Transverse colon (tissue), 4 donors: ENCODE measurements around the gene PLCH1. TPM values are rescaled to one million over a fixed set of nuclear protein-coding genes. Genes with fewer than 3 reads are reported as not detected.

Experiments
- DNase-seq: peaks from one replicate; pipeline ENCODE4 v3.0.0-alpha.2; 2019
- H3K27ac ChIP-seq, 4 donors: fragments of 200-600 bp; sonication (generic); 2 replicates each; pipeline ENCODE4 v1.5.1; 2016 to 2018; ENCODE audit warnings: inconsistent platforms in 4 of 4
- H3K27me3 ChIP-seq: fragments of 200-600 bp; sonication (generic); 2 replicates; pipeline ENCODE4 v1.5.1; 2017; ENCODE audit warnings: inconsistent platforms
- H3K36me3 ChIP-seq, 4 donors: fragments of 200-600 bp; sonication (generic); 2 replicates each; pipeline ENCODE4 v1.5.1; 2017 to 2019; ENCODE audit warnings: inconsistent platforms in 4 of 4
- H3K4me1 ChIP-seq, 4 donors: fragments of 200-600 bp; sonication (generic); 2 replicates each; pipeline ENCODE4 v1.5.1; 2017 to 2020; ENCODE audit warnings: inconsistent platforms in 4 of 4
- H3K4me3 ChIP-seq, 4 donors: fragments of 200-600 bp; sonication (generic); 1 replicate in 1 of 4; 2 replicates in 3 of 4; pipeline versions ENCODE4 v1.5.1 to v1.6.1; 2017 to 2019; ENCODE audit warnings: inconsistent platforms in 4 of 4
- H3K9me3 ChIP-seq, 2 donors: fragments of 200-600 bp; sonication (generic); 2 replicates each; pipeline ENCODE4 v1.5.1; 2017 to 2019; ENCODE audit warnings: inconsistent platforms in 2 of 2
- CTCF ChIP-seq, 5 experiments: fragments of 200-600 bp in 3 of 5; fragments of 450-650 bp in 2 of 5; sonication (generic) in 3 of 5; IDR thresholded peaks; 1 replicate in 2 of 5; 2 replicates in 3 of 5; pipeline ENCODE4 v1.5.1; 2016 to 2017; ENCODE audit warnings: antibody characterized with exemption in 5 of 5, inconsistent platforms in 3 of 5, mild to moderate bottlenecking in 2 of 5, moderate library complexity in 1 of 5
- EP300 ChIP-seq: sonication (generic); formaldehyde crosslinking; IDR thresholded peaks from one replicate; pipeline ENCODE4 v1.6.1; 2017; ENCODE audit warnings: antibody characterized with exemption, low read depth
- POLR2A ChIP-seq: fragments of 450-650 bp; IDR thresholded peaks from one replicate; pipeline ENCODE4 v1.6.1; 2016; ENCODE audit warnings: antibody characterized with exemption, mild to moderate bottlenecking, moderate library complexity
- POLR2AphosphoS5 ChIP-seq, 3 donors: sonication (generic); formaldehyde crosslinking; IDR thresholded peaks; one replicate each; pipeline ENCODE4 v1.6.1; 2016; ENCODE audit warnings: antibody characterized with exemption in 3 of 3
- WGBS, 2 donors: methylation state at CpG; one replicate each; pipeline ENCODE4 v1.1.5; 2018; ENCODE audit warnings: low coverage in 1 of 2; 5-methylcytosine and 5-hydroxymethylcytosine counted together
- in situ Hi-C, 4 donors: fragments of 200-750 bp; cut with MboI; loops; one replicate each; pipeline versions ENCODE4 v1.15.0 to v1.15.1; 2017; ENCODE audit warnings: low sequenced_read_pairs in 3 of 4, low pct_ligation_motif_present in 1 of 4, low pct_unique_long_range_greater_than_20kb in 1 of 4
- intact Hi-C: fragments of 100-400 bp; cut with DNase I; formaldehyde crosslinking; loops from one replicate; pipeline ENCODE4 v1.15.1; 2023; ENCODE audit warnings: low total_unique reads
- total RNA-seq, 4 donors: library from RNA; depleted of rRNA; stranded (reverse); fragments of >200 nt; gene quantifications; one replicate each; pipeline ENCODE4 v1.1.0, GENCODE V29; 2016

The PLCH1 gene
- total RNA-seq, 4 donors from 2014 or later: 8.2 to 33.4 (median 8.5) TPM

GRCh38 chr3:155331078-155331477 is 413.8 kb downstream of the PLCH1 start:
- no peak for DNase-seq
- Histone ChIP-seq H3K9me3 (no peaks in the 10 kb centered on the region), H3K4me3 (no peak overlapping the region), H3K27me3 (no peaks in the 10 kb centered on the region), H3K36me3 (no peaks in the 10 kb centered on the region), H3K27ac (no peak overlapping the region), H3K4me1 (no peaks in the 10 kb centered on the region)
- intact Hi-C loops (no loop called here), in situ Hi-C loops (no loop called here)
- no peak for TF ChIP-seq EP300
- TF ChIP-seq POLR2AphosphoS5 (IDR thresholded peaks at IDR 0.05): no peak
- no peak for TF ChIP-seq POLR2A
- TF ChIP-seq CTCF (IDR thresholded peaks at IDR 0.05): no peak
- 75 to 91% methylated on average over 2 of the region's 2 CpGs for WGBS, 2 donors

- TF ChIP-seq EP300: no peak
- TF ChIP-seq POLR2AphosphoS5 (IDR thresholded peaks at IDR 0.05): no peak
- no peak for TF ChIP-seq CTCF (IDR thresholded peaks at IDR 0.05)
- TF ChIP-seq POLR2A: no peak
- in situ Hi-C loops: no loop called here
- no peak overlapping the region for H3K4me3 ChIP-seq
These were observed 414.5 kb downstream of the PLCH1 start for GRCh38 chr3:155330370-155330769.

GRCh38 chr3:155329513-155330048 is 415.3 kb downstream of the PLCH1 start:
- TF ChIP-seq POLR2A: no peak
- no peak for TF ChIP-seq EP300
- no peak for TF ChIP-seq POLR2AphosphoS5 (IDR thresholded peaks at IDR 0.05)
- TF ChIP-seq CTCF (IDR thresholded peaks at IDR 0.05): no peak
- WGBS, 2 donors: 86% methylated on average over 6 of the region's 6 CpGs
- in situ Hi-C loops (loop anchor here in 2 of 4 donors (10.0 kb wide), 1 partner anchor 575 kb away; no protein-coding TSS in a partner anchor), intact Hi-C loops (no loop called here)
- no peaks in the 10 kb centered on the region for H3K9me3 ChIP-seq
- H3K4me1 ChIP-seq: no peaks in the 10 kb centered on the region
- H3K27ac ChIP-seq: no peak overlapping the region
- H3K4me3 ChIP-seq: no peak overlapping the region
- no peaks in the 10 kb centered on the region for H3K36me3 ChIP-seq
- DNase-seq: no peak
- no peaks in the 10 kb centered on the region for H3K27me3 ChIP-seq

More at GRCh38 chr3:155330370-155330769, 414.5 kb downstream of the PLCH1 start:
- Histone ChIP-seq H3K27me3 (no peaks in the 10 kb centered on the region), H3K36me3 (no peaks in the 10 kb centered on the region), H3K9me3 (no peaks in the 10 kb centered on the region), H3K4me1 (no peaks in the 10 kb centered on the region), H3K27ac (no peak overlapping the region)
- no peak for DNase-seq
- intact Hi-C loops: no loop called here

- no peaks in the 10 kb centered on the region for H3K36me3 ChIP-seq
- no peak overlapping the region for H3K27ac ChIP-seq
- H3K27me3 ChIP-seq: no peaks in the 10 kb centered on the region
- no peak for DNase-seq
- intact Hi-C loops: no loop called here
- in situ Hi-C loops: loop anchor here in 2 of 4 donors (10.0 kb wide), 1 partner anchor 573 kb away; no protein-coding TSS in a partner anchor
- no peak for TF ChIP-seq POLR2A
- TF ChIP-seq POLR2AphosphoS5 (IDR thresholded peaks at IDR 0.05): no peak
- TF ChIP-seq EP300: no peak
- TF ChIP-seq CTCF (IDR thresholded peaks at IDR 0.05): no peak
- WGBS, 2 donors: 79 to 80% methylated on average over 2 of the region's 2 CpGs
- H3K4me3 ChIP-seq: no peak overlapping the region
- no peaks in the 10 kb centered on the region for H3K4me1 ChIP-seq
- no peaks in the 10 kb centered on the region for H3K9me3 ChIP-seq
These were observed 417.0 kb downstream of the PLCH1 start for GRCh38 chr3:155327871-155328270.
